Keratinocyte (primary cell): Measurements from ENCODE around the gene CAPZA1.

Experiments used
- EZH2 ChIP-seq: IDR thresholded peaks from one replicate; pipeline ENCODE4 v1.6.1; 2012; ENCODE audit warnings: inconsistent platforms, mild to moderate bottlenecking, low read length, moderate library complexity
- TF ChIP-seq, protein P1 (sequence below), 3 experiments: IDR thresholded peaks in 1 of 3; conservative IDR thresholded peaks in 1 of 3; optimal IDR thresholded peaks in 1 of 3; 2 replicates in 2 of 3; 3 replicates in 1 of 3; pipeline versions ENCODE3 to v1.5.1; 2011; ENCODE audit warnings: low read length in 3 of 3, mild to moderate bottlenecking in 3 of 3, moderate library complexity in 2 of 3, control low read depth in 1 of 3, inconsistent platforms in 1 of 3; ENCODE audit not compliant: insufficient read depth in 2 of 3; ENCODE audit errors: extremely low read depth in 1 of 3

DNA sequence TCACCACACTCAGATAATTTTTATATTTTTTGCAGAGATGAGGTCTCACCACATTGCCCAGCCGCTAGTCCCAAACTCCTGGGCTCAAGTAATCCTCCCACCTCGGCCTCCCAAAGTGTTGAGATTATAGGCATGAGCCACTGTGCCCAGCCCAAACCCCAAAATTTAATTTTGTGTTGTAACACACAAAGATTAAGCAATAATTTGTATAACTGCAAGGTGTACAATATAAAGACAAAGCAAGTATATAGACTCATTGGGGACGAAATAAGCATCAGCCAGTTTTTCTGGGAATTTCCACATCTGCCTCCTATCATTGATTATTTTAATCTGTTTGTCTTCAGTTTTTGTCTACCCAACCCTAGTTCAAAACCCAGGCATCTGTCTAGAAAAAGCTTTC, 43.4 kb upstream of the CAPZA1 start:
- TF ChIP-seq, protein P1, sequence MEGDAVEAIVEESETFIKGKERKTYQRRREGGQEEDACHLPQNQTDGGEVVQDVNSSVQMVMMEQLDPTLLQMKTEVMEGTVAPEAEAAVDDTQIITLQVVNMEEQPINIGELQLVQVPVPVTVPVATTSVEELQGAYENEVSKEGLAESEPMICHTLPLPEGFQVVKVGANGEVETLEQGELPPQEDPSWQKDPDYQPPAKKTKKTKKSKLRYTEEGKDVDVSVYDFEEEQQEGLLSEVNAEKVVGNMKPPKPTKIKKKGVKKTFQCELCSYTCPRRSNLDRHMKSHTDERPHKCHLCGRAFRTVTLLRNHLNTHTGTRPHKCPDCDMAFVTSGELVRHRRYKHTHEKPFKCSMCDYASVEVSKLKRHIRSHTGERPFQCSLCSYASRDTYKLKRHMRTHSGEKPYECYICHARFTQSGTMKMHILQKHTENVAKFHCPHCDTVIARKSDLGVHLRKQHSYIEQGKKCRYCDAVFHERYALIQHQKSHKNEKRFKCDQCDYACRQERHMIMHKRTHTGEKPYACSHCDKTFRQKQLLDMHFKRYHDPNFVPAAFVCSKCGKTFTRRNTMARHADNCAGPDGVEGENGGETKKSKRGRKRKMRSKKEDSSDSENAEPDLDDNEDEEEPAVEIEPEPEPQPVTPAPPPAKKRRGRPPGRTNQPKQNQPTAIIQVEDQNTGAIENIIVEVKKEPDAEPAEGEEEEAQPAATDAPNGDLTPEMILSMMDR (optimal IDR thresholded peaks at IDR 0.05 in 1 of 3, IDR thresholded peaks at IDR 0.05 in 1 of 3, conservative IDR thresholded peaks at IDR 0.05 in 1 of 3; ENCODE audit: extremely low read depth in 1 of 3, insufficient read depth in 2 of 3, low read length in 3 of 3) = no peak
- no peak for TF ChIP-seq EZH2
